ENCODE measurements around the gene TMEM250.

GRCh38 chr9:136119883-136120393, 1.3 kb upstream of the TMEM250 start:
- TF ChIP-seq CTCF (IDR thresholded peaks at IDR 0.05) (no peak), POLR2A (IDR thresholded peaks at IDR 0.05) (no peak), POLR2AphosphoS5 (IDR thresholded peaks at IDR 0.05) (no peak)

All from sigmoid colon (tissue), 4 donors.